HEK293 (cell line): Measurements from ENCODE around the gene STARD8.

ENCODE experiments used
- MEIS1 ChIP-seq: sonication (generic); formaldehyde crosslinking; IDR thresholded peaks from 2 replicates; pipeline ENCODE4 v1.8.1; 2022; ENCODE audit warnings: missing genetic modification reagents, mild to moderate bottlenecking, borderline replicate concordance
- YY1 ChIP-seq: fragments of 450-650 bp; formaldehyde crosslinking; IDR thresholded peaks from 2 replicates; pipeline ENCODE4 v1.5.1; 2018; ENCODE audit warnings: missing biosample characterization, missing genetic modification characterization
- ZNF114 ChIP-seq: fragments of 450-650 bp; formaldehyde crosslinking; IDR thresholded peaks from 2 replicates; pipeline ENCODE4 v1.5.0; 2017; ENCODE audit warnings: missing biosample characterization, missing genetic modification characterization
- ZNF473 ChIP-seq: fragments of 450-650 bp; formaldehyde crosslinking; IDR thresholded peaks from 2 replicates; pipeline ENCODE4 v1.5.1; 2017; ENCODE audit warnings: missing biosample characterization, missing genetic modification characterization
- ZNF48 ChIP-seq: fragments of 450-650 bp; formaldehyde crosslinking; IDR thresholded peaks from 2 replicates; pipeline ENCODE4 v1.5.1; 2016; ENCODE audit warnings: missing biosample characterization, missing genetic modification characterization
- TF ChIP-seq, protein P1 (sequence below): IDR thresholded peaks from 2 replicates; pipeline ENCODE4 v1.6.1; 2011; ENCODE audit warnings: mild to moderate bottlenecking, low read depth, low read length, borderline replicate concordance
- TF ChIP-seq, protein P2 (sequence below): fragments of 450-650 bp; formaldehyde crosslinking; IDR thresholded peaks from 2 replicates; pipeline ENCODE4 v1.5.1; 2016; ENCODE audit warnings: missing biosample characterization, missing genetic modification characterization
- TF ChIP-seq, protein P3 (sequence below): fragments of 450-650 bp; formaldehyde crosslinking; IDR thresholded peaks from 2 replicates; pipeline ENCODE4 v1.5.1; 2016; ENCODE audit warnings: missing biosample characterization, missing genetic modification characterization
- TF ChIP-seq, protein P4 (sequence below): fragments of 450-650 bp; formaldehyde crosslinking; IDR thresholded peaks from 2 replicates; pipeline ENCODE4 v1.5.1; 2016; ENCODE audit warnings: missing biosample characterization, missing genetic modification characterization
- TF ChIP-seq, protein P5 (sequence below): fragments of 450-650 bp; formaldehyde crosslinking; IDR thresholded peaks from 2 replicates; pipeline ENCODE4 v1.5.1; 2016; ENCODE audit warnings: missing biosample characterization, missing genetic modification characterization, low read depth
- TF ChIP-seq, protein P6 (sequence below): fragments of 450-650 bp; formaldehyde crosslinking; IDR thresholded peaks from 2 replicates; pipeline ENCODE4 v1.5.1; 2016; ENCODE audit warnings: missing biosample characterization, missing genetic modification characterization

DNA sequence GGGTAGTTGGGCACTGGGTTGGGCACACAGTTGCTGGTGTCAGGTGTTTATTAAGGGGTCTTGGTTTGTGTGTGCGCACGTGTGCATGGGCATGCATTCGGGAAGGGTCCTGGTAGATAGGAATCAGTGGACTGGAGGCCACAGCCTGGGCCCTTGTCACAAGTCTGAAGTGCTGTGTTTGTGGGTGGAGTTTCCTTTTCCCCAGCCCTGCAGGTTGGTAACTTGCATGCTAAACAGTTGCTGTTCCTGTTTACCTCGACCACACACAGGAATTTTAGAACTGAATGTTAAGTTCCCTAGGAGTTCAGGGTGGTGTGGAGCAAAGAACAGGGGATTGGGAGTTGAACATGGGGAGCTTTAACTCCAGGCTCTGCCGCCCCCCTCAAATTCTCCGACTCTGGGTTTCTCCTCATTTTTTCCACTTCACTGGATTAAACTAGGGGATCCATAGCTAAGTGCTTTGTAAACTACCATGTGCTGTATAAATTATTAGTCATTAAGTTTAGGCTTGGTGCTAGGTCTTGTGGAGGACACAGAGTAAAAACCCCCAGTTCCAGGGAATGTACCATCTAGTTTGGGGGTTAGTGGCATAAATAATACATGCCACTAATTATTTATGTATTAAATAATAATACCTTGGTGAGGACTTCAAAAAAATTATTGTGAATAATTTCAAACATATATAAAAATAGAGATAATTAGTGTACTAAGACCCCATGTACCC is 49.0 kb downstream of the STARD8 start:
- TF ChIP-seq, protein P1, sequence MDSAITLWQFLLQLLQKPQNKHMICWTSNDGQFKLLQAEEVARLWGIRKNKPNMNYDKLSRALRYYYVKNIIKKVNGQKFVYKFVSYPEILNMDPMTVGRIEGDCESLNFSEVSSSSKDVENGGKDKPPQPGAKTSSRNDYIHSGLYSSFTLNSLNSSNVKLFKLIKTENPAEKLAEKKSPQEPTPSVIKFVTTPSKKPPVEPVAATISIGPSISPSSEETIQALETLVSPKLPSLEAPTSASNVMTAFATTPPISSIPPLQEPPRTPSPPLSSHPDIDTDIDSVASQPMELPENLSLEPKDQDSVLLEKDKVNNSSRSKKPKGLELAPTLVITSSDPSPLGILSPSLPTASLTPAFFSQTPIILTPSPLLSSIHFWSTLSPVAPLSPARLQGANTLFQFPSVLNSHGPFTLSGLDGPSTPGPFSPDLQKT: no peak
- TF ChIP-seq, protein P2, sequence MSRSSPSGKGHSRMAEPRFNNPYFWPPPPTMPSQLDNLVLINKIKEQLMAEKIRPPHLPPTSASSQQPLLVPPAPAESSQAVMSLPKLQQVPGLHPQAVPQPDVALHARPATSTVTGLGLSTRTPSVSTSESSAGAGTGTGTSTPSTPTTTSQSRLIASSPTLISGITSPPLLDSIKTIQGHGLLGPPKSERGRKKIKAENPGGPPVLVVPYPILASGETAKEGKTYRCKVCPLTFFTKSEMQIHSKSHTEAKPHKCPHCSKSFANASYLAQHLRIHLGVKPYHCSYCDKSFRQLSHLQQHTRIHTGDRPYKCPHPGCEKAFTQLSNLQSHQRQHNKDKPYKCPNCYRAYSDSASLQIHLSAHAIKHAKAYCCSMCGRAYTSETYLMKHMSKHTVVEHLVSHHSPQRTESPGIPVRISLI (tag by site-specific recombination): no peak
- TF ChIP-seq, protein P3, sequence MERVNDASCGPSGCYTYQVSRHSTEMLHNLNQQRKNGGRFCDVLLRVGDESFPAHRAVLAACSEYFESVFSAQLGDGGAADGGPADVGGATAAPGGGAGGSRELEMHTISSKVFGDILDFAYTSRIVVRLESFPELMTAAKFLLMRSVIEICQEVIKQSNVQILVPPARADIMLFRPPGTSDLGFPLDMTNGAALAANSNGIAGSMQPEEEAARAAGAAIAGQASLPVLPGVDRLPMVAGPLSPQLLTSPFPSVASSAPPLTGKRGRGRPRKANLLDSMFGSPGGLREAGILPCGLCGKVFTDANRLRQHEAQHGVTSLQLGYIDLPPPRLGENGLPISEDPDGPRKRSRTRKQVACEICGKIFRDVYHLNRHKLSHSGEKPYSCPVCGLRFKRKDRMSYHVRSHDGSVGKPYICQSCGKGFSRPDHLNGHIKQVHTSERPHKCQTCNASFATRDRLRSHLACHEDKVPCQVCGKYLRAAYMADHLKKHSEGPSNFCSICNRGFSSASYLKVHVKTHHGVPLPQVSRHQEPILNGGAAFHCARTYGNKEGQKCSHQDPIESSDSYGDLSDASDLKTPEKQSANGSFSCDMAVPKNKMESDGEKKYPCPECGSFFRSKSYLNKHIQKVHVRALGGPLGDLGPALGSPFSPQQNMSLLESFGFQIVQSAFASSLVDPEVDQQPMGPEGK (tag by site-specific recombination): no peak
- no peak for TF ChIP-seq ZNF48 (tag by site-specific recombination)
- TF ChIP-seq, protein P4, sequence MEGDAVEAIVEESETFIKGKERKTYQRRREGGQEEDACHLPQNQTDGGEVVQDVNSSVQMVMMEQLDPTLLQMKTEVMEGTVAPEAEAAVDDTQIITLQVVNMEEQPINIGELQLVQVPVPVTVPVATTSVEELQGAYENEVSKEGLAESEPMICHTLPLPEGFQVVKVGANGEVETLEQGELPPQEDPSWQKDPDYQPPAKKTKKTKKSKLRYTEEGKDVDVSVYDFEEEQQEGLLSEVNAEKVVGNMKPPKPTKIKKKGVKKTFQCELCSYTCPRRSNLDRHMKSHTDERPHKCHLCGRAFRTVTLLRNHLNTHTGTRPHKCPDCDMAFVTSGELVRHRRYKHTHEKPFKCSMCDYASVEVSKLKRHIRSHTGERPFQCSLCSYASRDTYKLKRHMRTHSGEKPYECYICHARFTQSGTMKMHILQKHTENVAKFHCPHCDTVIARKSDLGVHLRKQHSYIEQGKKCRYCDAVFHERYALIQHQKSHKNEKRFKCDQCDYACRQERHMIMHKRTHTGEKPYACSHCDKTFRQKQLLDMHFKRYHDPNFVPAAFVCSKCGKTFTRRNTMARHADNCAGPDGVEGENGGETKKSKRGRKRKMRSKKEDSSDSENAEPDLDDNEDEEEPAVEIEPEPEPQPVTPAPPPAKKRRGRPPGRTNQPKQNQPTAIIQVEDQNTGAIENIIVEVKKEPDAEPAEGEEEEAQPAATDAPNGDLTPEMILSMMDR (tag by site-specific recombination): no peak
- TF ChIP-seq, protein P5, sequence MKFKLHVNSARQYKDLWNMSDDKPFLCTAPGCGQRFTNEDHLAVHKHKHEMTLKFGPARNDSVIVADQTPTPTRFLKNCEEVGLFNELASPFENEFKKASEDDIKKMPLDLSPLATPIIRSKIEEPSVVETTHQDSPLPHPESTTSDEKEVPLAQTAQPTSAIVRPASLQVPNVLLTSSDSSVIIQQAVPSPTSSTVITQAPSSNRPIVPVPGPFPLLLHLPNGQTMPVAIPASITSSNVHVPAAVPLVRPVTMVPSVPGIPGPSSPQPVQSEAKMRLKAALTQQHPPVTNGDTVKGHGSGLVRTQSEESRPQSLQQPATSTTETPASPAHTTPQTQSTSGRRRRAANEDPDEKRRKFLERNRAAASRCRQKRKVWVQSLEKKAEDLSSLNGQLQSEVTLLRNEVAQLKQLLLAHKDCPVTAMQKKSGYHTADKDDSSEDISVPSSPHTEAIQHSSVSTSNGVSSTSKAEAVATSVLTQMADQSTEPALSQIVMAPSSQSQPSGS: no peak
- no peak for TF ChIP-seq ZNF473
- no peak for TF ChIP-seq YY1 (tag by site-specific recombination)
- TF ChIP-seq, protein P6, sequence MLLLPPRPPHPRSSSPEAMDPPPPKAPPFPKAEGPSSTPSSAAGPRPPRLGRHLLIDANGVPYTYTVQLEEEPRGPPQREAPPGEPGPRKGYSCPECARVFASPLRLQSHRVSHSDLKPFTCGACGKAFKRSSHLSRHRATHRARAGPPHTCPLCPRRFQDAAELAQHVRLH: no peak
- TF ChIP-seq ZNF114: no peak
- no peak for TF ChIP-seq MEIS1 (CRISPR knock-in tag)
